Mesothelial cell of epicardium (in vitro differentiated cells): ENCODE data around the gene TRMT1. TPM values are rescaled to one million over a fixed set of nuclear protein-coding genes. Genes with fewer than 3 reads are reported as not detected.
"Not testable (repeated sequence)": the region's sequence is repeated elsewhere in the genome, so short reads cannot be mapped to it uniquely, and the experiment has no call there.

Source experiments
- DNase-seq, 2 experiments: peaks; one replicate each; pipeline ENCODE4 v3.0.0; 2021; ENCODE audit warnings: low spot score in 2 of 2; ENCODE audit not compliant: unreplicated experiment in 2 of 2
- H3K27ac Mint-ChIP-seq: 2 replicates; pipeline ENCODE4 v1.8.0; 2021; ENCODE audit warnings: mixed read lengths
- H3K27me3 Mint-ChIP-seq: 2 replicates; pipeline ENCODE4 v1.8.0; 2021; ENCODE audit warnings: low read depth, mixed read lengths
- H3K36me3 Mint-ChIP-seq: 2 replicates; pipeline ENCODE4 v1.8.0; 2021; ENCODE audit warnings: mixed read lengths
- H3K4me1 Mint-ChIP-seq: 2 replicates; pipeline ENCODE4 v1.8.0; 2021; ENCODE audit warnings: mixed read lengths
- H3K4me3 Mint-ChIP-seq: 2 replicates; pipeline ENCODE4 v1.8.0; 2021; ENCODE audit warnings: mild to moderate bottlenecking, moderate library complexity, mixed read lengths
- H3K9me3 Mint-ChIP-seq: 2 replicates; pipeline ENCODE4 v1.8.0; 2021; ENCODE audit warnings: mixed read lengths
- total RNA-seq: library from RNA; stranded (reverse); gene quantifications from 3 replicates; pipeline ENCODE4 v1.2.1, GENCODE V29; 2021
- TF ChIP-seq, protein P1 (sequence below): fragments of 200-600 bp; sonication (generic); IDR thresholded peaks from one replicate; pipeline ENCODE4 v1.5.0; 2021; ENCODE audit warnings: antibody characterized with exemption; ENCODE audit not compliant: unreplicated experiment

TRMT1 gene
- 53.9 to 58.6 TPM (median 57.0 TPM) in 3 replicates for total RNA-seq

- Mint-ChIP-seq H3K36me3 (peaks cover 2% of the 10 kb centered on the region), H3K9me3 (no peaks in the 10 kb centered on the region)
- DNase-seq, result peak; percentile 76 to 88
Measured at GRCh38 chr19:13116282-13117175, at the start of gene TRMT1. Gene TRMT1 (minus strand): TSS chr19:13116740. CDS start chr19:13116399, 341 bp downstream.

GRCh38 chr19:13166151-13166550 lies 49.6 kb upstream of the TRMT1 start:
- H3K9me3 Mint-ChIP-seq, H3K4me3 Mint-ChIP-seq, H3K36me3 Mint-ChIP-seq, DNase-seq, H3K27me3 Mint-ChIP-seq: not testable (repeated sequence)
- Mint-ChIP-seq H3K27ac (peak overlapping the region; percentile 98), H3K4me1 (peaks cover 56% of the 10 kb centered on the region)

More at GRCh38 chr19:13116282-13117175, at the start of gene TRMT1:
- Mint-ChIP-seq H3K27ac (peak within 1 kb of the TSS; percentile 97), H3K4me3 (peak within 1 kb of the TSS; percentile 95), H3K27me3 (no peaks in the 10 kb centered on the region), H3K4me1 (peaks cover 40% of the 10 kb centered on the region)
- TF ChIP-seq, protein P1, sequence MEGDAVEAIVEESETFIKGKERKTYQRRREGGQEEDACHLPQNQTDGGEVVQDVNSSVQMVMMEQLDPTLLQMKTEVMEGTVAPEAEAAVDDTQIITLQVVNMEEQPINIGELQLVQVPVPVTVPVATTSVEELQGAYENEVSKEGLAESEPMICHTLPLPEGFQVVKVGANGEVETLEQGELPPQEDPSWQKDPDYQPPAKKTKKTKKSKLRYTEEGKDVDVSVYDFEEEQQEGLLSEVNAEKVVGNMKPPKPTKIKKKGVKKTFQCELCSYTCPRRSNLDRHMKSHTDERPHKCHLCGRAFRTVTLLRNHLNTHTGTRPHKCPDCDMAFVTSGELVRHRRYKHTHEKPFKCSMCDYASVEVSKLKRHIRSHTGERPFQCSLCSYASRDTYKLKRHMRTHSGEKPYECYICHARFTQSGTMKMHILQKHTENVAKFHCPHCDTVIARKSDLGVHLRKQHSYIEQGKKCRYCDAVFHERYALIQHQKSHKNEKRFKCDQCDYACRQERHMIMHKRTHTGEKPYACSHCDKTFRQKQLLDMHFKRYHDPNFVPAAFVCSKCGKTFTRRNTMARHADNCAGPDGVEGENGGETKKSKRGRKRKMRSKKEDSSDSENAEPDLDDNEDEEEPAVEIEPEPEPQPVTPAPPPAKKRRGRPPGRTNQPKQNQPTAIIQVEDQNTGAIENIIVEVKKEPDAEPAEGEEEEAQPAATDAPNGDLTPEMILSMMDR, result no peak

DNA sequence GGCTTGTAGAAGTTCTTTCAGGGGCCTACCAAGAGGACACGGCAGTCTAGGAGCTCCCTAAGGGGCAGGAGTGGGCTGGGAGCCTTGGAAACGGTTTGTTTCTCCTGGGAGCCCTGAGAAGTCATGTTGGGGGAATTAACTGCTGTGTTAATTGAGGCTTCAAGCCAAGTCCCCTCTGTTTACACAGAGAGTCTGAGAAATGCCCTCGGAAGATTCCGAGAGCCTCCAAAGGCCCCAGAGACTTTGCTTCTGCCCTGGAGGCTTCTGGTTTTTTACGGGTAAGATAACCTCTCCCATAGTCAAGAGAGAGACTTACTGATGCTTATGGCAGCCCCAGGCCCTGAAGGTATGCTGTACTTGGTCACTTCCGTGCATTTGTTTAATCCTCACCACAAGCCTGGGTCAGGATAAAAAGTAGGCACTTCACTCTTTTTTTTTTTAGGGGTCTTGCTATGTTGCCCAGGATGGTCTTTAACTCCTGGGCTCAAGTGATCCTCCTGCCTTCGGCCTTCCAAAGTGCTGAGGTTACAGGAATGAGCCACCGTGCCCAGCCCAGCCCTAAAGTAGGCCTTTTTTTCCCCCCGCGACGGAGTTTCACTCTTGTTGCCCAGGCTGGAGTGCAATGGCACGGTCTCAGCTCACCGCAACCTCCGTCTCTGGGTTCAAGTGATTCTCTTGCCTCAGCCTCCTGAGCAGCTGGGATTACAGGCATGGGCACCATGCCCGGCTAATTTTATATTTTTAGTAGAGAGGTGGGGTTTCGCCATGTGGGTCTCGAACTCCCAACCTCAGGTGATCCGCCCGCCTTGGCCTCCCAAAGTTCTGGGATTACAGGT lies 48.8 kb upstream of the TRMT1 start:
- TF ChIP-seq, protein P1, result no peak
- Mint-ChIP-seq H3K9me3 (no peaks in the 10 kb centered on the region), H3K36me3 (no peaks in the 10 kb centered on the region), H3K27me3 (no peaks in the 10 kb centered on the region), H3K4me3 (no peak overlapping the region), H3K4me1 (peaks cover 53% of the 10 kb centered on the region), H3K27ac (peak overlapping the region; percentile 98)
- DNase-seq, result no peak

GRCh38 chr19:13164343-13165161 lies 48.0 kb upstream of the TRMT1 start:
- peak; percentile 71 to 82 for DNase-seq
- Mint-ChIP-seq H3K36me3 (no peaks in the 10 kb centered on the region), H3K9me3 (no peaks in the 10 kb centered on the region), H3K27me3 (no peaks in the 10 kb centered on the region), H3K4me1 (peaks cover 48% of the 10 kb centered on the region), H3K4me3 (peak overlapping the region; percentile 65), H3K27ac (peak overlapping the region; percentile 98)
- TF ChIP-seq, protein P1, result no peak

- no peaks in the 10 kb centered on the region for H3K9me3 Mint-ChIP-seq
- TF ChIP-seq, protein P1, result no peak
- peaks cover 46% of the 10 kb centered on the region for H3K4me1 Mint-ChIP-seq
- H3K27me3 Mint-ChIP-seq, result no peaks in the 10 kb centered on the region
- peak overlapping the region; percentile 98 for H3K27ac Mint-ChIP-seq
- peak; percentile 58 to 79 for DNase-seq
- peak overlapping the region; percentile 65 for H3K4me3 Mint-ChIP-seq
- no peaks in the 10 kb centered on the region for H3K36me3 Mint-ChIP-seq
Measured at GRCh38 chr19:13163609-13164342, 47.2 kb upstream of the TRMT1 start.
